HG03045 (cell line): Measurements from ENCODE around the gene ZMYND8.
"Not testable (repeated sequence)": the region's sequence is repeated elsewhere in the genome, so short reads cannot be mapped to it uniquely, and the experiment has no call there.

ENCODE experiments used
- ATAC-seq: cut with Tn5 transposase; IDR thresholded peaks from one replicate; pipeline ENCODE4 v1.9.1; 2021; ENCODE audit warnings: mild to moderate bottlenecking, moderate library complexity; ENCODE audit not compliant: unreplicated experiment

Gene ZMYND8

DNA sequence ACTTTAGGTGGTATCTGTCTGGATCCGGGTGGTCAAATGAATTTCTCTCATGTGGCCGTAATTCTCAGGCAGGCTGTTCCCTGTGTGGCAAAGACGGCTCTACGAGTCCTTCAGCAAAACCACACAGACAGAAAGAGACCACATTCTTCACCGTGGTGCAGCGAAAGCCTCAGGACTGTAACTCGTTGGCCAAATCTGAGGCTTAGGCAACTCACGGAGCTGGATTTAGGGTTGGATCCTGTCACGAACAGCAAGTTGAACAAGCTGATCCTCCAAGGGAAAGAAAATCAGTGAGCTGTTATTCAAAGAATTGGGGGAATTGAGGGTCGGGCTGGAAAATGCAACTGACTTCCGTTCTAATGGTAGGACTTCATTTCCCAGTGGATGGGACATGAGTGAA lies 167.4 kb downstream of the ZMYND8 start:
- ATAC-seq, result no peak

DNA sequence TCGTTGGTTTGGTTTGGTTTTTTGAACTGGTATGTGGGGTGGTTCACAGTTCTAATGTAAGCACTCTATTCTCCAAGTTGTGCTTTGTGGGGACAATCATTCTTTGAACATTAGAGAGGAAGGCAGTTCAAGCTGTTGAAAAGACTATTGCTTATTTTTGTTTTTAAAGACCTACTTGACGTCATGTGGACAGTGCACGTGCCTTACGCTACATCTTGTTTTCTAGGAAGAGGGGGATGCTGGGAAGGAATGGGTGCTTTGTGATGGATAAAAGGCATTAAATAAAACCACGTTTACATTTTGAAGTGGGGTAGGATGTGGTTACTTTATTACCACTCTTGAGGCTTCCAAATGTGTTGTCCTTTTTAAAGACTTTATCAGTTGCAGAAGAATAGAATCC lies 168.0 kb downstream of the ZMYND8 start:
- ATAC-seq, result no peak

DNA sequence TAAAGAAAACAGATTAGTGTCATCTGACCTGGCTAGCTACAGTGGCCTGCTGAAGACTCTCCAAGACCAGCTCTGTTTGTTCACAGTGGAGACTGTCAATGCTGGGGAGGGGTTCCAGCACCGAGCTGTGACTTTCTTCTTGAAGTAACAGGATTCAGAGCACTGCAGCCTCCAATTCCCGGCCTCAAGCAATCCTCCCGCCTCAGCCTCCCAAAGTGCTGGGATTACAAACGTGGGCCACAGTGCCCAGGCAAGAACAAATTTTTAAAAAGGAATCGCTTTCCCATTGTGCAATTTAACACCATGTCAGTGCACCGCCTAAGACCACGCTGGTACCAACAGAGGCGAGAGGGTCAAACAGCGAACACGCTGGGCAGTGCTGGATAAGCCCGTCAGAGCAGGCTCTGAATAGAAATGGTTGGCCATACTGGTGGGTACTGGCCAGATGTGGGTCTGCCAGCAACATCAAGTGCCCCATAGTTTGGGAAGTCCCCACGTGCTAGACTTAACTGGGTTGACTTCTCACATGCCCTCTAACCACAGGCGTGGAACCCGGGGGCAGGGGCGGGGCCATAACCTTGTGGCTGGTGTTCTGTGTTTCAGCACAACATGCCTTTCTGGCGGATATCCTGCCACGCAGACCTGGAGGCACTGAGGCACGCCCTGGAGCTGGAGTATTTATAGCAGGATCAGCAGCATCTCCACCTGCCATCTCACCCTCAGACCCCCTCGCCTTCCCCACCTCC lies 168.9 kb downstream of the ZMYND8 start:
- no peak for ATAC-seq

DNA sequence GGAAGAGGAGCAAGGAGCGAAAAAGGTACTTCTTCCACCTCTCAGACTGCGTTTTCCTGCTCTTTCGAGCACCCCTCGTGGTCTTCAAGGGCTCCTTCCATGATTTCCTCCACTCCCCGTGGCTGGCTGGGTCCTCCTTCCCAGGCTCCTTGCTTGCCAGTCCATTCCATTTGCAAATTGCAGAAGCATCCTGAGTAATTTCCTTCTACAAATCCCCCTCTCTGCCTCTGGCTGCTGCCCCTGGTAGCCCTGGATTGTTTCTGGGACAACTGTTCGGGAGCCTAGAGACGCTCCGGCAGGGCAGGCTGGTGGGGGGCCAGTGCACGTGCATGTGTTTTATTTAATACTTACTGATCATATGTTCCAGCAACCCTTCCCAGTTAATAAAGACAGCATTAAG lies 173.1 kb downstream of the ZMYND8 start:
- ATAC-seq, result no peak

DNA sequence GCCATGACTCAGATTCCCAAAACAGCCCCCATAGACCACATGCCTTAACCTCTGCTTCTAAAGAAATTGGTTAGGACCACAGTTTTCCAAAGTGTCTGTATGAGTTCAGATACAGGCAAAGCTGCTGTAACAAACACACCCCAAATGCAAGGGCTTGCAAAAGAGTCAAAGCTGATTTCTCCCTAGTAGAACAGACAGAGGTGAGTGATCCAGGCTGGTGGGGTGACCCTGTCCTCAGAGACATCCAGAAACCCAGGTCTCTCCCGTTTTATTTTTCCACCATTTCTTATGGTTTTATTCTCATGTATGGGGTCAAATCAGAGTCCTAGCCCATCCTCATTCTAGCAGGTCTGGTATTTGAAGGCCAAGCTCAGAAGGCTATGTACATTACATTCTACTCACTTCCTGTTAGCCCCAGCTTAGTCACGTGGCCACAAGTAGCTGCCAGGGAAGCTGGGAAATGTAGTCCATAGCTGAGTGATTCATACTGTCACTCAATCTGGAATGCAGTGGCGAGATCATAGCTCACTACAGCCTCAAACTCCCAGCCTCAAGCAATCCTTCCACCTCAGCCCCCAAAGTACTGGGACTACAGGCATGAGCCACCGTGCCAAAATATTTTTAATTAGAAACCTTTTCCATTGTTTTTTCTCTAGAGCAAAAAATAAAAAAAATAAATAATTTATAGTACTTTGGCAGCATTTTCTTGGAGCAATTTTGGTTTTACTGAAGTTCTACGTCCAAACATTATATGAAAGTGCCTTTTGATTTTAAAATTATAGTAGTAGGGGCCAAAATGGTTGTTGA lies 175.2 kb downstream of the ZMYND8 start:
- no peak for ATAC-seq

DNA sequence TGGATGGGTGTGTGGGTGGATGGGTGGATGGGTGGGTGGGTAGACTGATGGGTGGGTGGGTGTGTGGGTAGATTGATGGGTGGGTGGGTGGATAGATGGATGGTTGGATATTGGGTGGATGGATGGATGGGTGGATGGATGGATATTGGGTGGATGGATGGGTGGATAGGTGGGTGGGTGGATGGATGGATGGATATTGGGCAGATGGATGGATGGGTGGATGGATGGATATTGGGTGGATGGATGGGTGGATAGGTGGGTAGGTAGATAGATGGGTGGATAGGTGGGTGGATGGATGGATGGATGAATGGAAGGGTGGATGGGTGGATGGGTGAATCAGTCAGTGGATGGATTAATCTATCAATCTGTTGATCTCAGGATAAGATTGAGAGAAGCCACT lies 177.2 kb downstream of the ZMYND8 start:
- ATAC-seq, result no peak

DNA sequence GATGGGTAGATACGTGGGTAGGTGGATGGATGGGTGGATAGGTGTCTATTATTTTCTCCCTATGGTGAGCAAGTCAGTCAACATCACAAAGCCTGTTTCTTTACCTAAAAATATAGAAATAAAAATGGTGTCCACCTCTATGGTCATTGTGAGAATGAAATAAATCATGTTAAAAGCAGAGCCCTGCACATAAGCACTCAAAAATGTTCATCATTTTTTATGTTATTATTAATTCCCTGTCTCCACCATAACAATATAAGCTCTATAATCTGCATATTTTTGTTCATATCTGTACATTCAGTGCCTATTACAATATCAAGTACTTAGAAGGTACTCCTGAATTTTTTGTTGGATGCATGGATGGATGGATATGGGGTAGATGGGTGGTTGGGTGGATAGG lies 177.6 kb downstream of the ZMYND8 start:
- ATAC-seq, result no peak

DNA sequence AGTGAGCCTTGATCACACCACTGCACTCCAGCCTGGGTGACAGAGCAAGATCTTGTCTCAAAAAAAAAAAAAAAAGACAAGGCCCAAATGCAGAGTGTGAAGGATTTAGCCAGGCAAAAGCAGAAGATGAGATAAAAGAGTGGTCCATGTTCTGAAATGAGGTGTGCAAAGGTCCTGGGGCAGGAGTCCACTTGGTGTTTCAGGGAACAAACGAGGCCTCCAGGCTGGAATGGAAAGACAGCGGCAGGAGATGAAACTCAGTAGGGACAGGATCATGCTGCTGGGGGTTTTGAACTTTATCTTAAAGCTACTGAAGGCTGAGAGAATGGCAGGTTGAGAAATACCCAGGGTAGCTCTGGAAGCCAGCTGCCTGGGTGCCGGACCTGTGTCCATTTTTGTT lies 178.2 kb downstream of the ZMYND8 start:
- no peak for ATAC-seq

DNA sequence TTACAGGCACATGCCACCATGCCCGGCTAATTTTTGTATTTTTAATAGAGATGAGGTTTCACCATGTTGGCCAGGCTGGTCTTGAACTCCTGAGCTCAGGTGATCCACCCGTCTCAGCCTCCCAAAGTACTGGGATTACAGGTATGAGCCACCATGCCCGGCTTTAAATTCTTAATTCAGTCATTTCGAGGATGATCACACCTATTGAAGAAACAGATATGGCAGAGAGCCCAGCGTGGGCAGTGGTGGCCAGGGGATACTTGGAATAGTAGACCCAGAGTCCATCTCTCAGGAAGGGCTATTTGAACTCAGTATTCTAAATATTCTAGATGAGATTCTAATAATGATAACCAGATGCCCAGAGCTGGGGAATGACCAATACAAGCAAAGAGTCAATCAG lies 180.3 kb downstream of the ZMYND8 start:
- ATAC-seq, result not testable (repeated sequence)

DNA sequence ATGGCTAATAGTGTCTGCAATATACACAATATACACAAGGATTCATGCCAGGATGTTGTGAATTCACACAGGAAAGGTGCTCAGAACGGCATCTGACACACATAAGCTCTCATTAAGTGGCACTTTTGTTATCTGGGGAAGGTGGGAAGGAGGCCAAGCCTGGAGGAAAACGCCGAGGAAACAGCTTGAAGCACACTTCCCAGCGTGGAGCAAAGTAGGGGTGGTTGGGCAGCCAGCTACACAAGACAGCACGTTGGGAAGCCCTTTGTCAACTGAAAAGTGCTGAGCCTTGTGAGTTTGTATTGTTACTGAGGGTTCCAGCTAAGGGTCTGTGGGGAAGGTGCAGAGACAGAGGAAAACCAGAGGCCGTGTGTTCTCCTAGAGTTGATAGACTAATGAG lies 181.0 kb downstream of the ZMYND8 start:
- ATAC-seq, result no peak

DNA sequence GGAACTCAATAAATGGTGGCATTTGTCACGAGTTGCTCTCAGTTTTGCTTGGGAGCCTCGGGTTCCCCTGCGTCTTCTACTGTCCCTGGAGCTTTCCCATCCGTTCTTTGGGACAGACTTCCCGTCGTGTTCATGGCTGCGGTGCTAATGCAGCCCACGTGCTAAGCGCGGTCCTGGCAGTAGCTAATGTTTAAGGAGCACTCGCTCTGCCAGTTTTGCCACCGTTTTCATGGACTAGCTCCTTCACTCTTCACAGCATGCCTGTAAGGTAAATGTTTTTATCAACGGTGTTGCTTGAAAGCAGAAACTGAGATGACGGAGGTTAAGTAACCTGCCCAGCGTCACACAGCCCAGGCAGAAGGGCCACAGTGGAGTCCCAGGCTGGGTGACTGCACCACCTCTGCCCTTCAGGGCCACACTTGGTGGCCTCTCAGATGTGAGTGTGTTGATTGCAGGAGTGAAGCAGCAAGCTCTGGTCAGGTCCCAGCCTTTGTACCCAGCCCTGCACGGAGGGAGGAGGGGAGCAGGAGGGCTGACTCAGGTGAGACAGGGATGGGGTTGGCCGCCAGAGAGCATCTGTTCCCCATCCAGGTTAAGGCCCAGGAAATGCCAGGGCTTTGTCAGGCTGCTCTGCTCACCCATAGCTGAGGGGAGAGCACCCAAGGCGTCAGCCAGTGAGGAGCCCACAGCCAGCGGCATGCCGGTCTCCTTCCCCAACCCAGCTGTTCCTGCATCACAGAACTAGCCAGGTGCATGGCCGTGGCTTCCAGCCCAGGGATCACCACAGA lies 181.8 kb downstream of the ZMYND8 start:
- no peak for ATAC-seq

DNA sequence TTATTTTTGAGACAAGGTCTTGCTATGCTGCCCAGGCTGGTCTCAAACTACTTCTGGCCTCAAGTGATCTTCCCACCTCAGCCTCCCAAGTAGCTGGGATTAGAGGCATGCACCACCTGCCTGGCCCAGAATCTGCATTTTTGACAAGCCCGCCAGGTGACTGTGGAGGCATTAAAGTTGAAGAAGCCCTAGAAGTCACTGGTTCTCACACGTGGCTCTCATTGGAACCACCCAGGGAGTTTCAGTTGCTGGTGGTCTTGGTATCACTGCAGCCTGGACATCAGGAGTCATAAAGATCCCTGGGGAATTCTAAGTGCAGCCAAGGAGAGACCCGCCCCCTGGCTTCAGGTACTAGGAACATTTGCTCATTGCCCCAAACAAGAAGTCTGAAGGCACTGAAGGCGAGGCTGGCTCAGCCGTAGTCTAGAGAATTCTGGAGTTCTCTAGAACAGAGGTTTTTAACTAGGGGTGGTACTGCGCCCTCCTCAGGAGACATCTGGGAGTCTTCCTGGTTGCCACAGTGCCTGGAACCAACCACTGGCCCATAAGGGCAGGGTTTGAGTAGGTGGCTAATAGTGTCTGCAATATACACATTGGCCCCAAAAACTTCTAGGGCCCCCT lies 182.8 kb downstream of the ZMYND8 start:
- ATAC-seq, result no peak

DNA sequence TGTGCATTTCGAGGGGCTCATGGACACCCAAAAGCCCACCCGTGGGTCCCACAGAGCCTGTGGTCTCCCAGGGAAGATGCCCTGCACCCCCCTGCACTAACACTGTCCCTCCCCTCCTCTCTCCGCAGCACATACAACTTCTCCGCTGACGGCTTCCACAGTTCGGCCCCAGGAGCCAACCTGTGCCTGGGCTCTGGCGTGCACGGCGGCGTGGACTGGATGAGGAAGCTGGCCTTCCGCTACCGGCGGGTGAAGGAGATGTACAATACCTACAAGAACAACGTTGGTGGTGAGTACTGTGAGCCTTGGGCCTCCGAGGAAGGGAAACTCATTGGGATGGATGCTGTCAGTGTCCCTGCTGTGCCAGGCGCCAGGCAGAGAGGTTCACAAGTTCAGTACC lies 183.9 kb downstream of the ZMYND8 start:
- ATAC-seq, result no peak

DNA sequence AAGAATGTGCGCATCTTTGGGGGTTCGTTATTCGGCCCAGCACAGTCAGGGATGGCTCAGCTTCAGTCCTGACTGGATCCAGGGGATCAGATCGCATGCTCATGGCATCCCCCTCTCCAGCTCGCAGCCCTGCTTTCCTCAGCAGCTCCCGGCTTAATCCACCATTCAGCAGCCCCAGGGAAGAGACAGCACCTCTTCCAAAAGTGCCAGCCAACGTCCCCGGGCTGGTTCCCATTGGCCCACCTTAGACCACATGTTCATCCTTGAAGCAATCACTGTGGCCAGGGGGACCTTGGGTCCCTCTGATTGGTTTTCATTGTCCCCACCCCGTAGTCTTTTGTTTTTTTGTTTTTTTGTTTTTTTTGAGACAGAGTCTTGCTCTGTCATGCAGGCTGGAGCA lies 188.7 kb downstream of the ZMYND8 start:
- ATAC-seq, result no peak

DNA sequence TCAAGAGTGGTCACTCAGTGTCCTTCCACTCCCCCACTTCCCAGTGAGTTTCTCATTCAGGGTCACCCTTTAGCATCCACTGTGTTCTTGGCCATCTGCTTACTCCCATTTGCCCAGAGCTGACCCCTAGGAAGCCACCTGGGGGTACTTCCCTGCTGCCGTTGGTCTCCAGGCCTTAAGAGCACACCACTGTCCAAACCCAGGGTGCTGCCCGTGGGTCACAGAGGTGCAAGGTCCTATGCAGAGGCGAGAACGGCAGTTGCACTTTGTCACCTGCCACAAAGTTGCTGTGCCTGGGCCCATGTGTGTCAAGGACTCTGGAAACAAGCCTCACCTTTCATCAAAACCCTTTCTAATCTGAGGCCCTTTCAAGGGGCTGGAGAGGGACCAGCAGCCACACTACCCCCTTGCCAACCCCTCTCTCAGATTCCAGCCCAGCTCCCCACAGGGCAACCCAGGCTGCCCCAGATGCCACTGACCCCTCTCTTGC lies 191.1 kb downstream of the ZMYND8 start:
- no peak for ATAC-seq

DNA sequence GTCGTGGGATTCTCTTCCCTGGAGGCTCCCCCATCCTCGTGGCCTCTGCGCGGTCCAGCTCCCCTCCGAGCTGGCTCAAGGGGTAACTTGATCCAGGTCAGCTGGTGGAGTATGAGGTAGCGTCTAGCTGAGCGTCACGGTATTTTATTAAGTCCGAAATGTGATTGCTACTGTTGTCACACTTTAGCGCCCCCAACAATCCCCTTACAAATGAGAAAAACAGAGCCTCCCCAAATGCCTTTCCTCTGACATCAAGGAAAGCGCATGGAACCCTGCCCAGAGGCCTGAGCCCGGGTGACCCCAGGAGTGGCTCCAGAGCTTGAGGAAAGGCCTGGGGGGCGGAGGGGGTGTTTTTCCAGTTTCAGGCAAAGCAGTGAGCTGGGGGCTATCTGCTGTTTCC lies 192.4 kb downstream of the ZMYND8 start:
- ATAC-seq, result no peak

DNA sequence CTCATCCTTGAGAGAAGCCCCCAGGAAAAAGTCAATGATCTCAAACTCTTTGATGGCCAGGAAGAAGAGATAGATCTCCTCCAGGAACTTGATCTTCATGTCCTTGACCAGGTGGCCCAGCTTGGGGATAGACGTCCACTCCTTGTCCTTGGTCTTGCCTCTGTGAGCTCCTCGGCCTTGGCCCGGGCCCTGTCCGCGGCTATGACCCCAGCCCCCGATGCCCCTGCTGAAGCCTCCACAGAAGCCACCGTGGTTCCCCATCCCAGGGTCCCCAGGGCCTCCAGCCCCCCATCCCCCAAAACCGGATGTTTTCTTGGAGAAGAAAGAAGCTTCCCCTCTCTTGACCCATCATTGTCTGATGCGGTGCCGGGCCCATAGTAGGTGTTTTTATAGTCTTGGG lies 195.1 kb downstream of the ZMYND8 start:
- no peak for ATAC-seq

DNA sequence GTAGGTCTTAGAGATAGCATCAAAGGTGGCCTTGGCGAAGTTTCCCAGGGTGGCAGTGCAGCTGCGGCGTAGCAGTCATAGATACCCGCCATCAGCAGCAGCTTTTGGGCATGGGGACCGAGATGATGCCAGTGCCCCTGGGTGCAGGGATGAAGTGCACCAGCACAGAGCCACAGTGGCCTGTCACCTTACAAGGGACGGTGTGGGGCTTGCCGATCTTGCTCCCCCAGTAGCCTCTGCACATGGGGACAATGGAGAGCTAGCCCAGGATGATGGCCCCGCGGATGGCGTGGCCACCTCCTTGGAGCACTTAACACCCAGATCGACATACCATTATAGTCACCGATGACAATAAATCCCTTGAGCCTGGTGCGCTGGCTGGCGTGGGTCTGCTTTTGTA lies 195.5 kb downstream of the ZMYND8 start:
- ATAC-seq, result no peak

DNA sequence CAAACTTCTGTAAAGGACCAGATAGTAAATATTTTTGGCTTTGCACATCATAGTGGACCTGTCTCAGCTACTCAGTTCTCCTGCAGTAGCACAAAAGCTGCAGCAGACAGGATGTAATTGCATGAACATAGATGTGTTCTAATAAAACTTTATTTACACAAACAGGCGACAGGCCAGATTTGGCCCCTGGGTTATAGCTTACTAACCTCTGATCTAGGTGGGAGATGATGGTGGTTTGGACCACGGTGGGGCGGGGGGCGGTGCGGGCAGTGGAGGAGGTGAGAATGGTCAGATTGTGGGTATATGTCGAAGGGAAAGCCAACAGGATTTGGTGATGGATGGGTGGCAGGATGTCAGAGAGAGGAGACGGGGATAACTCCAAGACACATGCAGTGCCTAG lies 196.3 kb downstream of the ZMYND8 start:
- ATAC-seq, result no peak
